ENCODE measurements around the gene TMPRSS7. TPM values are rescaled to one million over a fixed set of nuclear protein-coding genes. Genes with fewer than 3 reads are reported as not detected.

TMPRSS7 gene
- total RNA-seq, 1 donor from 2014 or later = not detected

GRCh38 chr3:112089956-112090886, 55.7 kb downstream of the TMPRSS7 start:
- DNase-seq (ENCODE audit: low spot score) = no peak
- intact Hi-C loops (cut with DNase I) = no loop called here

GRCh38 chr3:112090887-112091586, 56.5 kb downstream of the TMPRSS7 start:
- intact Hi-C loops (cut with DNase I) = no loop called here
- DNase-seq (ENCODE audit: low spot score) = no peak

- intact Hi-C loops (cut with DNase I) = no loop called here
- DNase-seq (ENCODE audit: low spot score) = no peak
Measured at GRCh38 chr3:112092496-112093179, 58.1 kb downstream of the TMPRSS7 start.

GRCh38 chr3:112093180-112093522, 58.6 kb downstream of the TMPRSS7 start:
- no peak for DNase-seq (ENCODE audit: low spot score)
- intact Hi-C loops (cut with DNase I) = no loop called here

- no peak for DNase-seq (ENCODE audit: low spot score)
- intact Hi-C loops (cut with DNase I) = no loop called here
Measured at GRCh38 chr3:112095731-112096130, 61.2 kb downstream of the TMPRSS7 start.

- intact Hi-C loops (cut with DNase I) = no loop called here
- no peak for DNase-seq (ENCODE audit: low spot score)
Measured at GRCh38 chr3:112096176-112096575, 61.6 kb downstream of the TMPRSS7 start.

- intact Hi-C loops (cut with DNase I) = no loop called here
- no peak for DNase-seq (ENCODE audit: low spot score)
Measured at GRCh38 chr3:112097378-112097777, 62.8 kb downstream of the TMPRSS7 start.

GRCh38 chr3:112101916-112102315, 67.4 kb downstream of the TMPRSS7 start:
- no peak for DNase-seq (ENCODE audit: low spot score)
- intact Hi-C loops (cut with DNase I) = no loop called here

GRCh38 chr3:112104774-112105173, 70.2 kb downstream of the TMPRSS7 start:
- intact Hi-C loops (cut with DNase I) = no loop called here
- DNase-seq (ENCODE audit: low spot score) = no peak

GRCh38 chr3:112109322-112109721, 74.8 kb downstream of the TMPRSS7 start:
- DNase-seq (ENCODE audit: low spot score) = no peak
- intact Hi-C loops (cut with DNase I) = no loop called here

- no peak for DNase-seq (ENCODE audit: low spot score)
- intact Hi-C loops (cut with DNase I) = loop anchor here (5.0 kb wide), 1 partner anchor 405 kb away; no protein-coding TSS in a partner anchor
Measured at GRCh38 chr3:112111785-112112402, 77.4 kb downstream of the TMPRSS7 start.

- no peak for DNase-seq (ENCODE audit: low spot score)
- intact Hi-C loops (cut with DNase I) = loop anchor here (5.0 kb wide), 1 partner anchor 403 kb away; no protein-coding TSS in a partner anchor
Measured at GRCh38 chr3:112114576-112115160, 80.1 kb downstream of the TMPRSS7 start.

- DNase-seq (ENCODE audit: low spot score) = no peak
- intact Hi-C loops (cut with DNase I) = no loop called here
Measured at GRCh38 chr3:112115161-112115739, 80.7 kb downstream of the TMPRSS7 start.

- no peak for DNase-seq (ENCODE audit: low spot score)
- intact Hi-C loops (cut with DNase I) = no loop called here
Measured at GRCh38 chr3:112115806-112116383, 81.4 kb downstream of the TMPRSS7 start.

GRCh38 chr3:112116748-112117186, 82.2 kb downstream of the TMPRSS7 start:
- DNase-seq (ENCODE audit: low spot score) = no peak
- intact Hi-C loops (cut with DNase I) = no loop called here

GRCh38 chr3:112117415-112117814, 82.9 kb downstream of the TMPRSS7 start:
- intact Hi-C loops (cut with DNase I) = no loop called here
- no peak for DNase-seq (ENCODE audit: low spot score)

GRCh38 chr3:112117841-112118571, 83.5 kb downstream of the TMPRSS7 start:
- no peak for DNase-seq (ENCODE audit: low spot score)
- intact Hi-C loops (cut with DNase I) = no loop called here

Measured in cardiac septum (tissue), 1 donor.